ENCODE data around the gene C4orf17.
"Not testable (repeated sequence)": the region's sequence is repeated elsewhere in the genome, so short reads cannot be mapped to it uniquely, and the experiment has no call there.

The C4orf17 gene

DNA sequence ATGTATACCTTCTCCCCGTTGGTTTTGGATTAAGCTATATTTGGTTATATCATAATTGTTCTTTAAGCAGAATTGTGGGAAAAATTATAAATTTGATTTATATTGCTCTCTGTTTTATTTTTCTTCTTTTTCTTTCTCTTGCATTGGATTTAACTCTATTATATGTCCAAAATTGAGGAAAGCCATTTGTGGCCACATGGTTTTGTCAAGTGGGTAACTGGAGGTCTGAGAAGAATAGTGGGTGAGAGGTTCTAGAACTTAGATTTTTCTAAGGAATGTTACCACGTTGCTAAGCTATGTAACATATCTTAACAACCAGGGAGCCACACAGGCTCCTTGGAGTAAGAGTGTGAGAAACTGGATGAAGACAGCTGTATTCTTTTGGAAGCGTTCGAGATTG, at the start of gene C4orf17:
C4orf17 (plus strand) TSS at position 301 of the 400 bp plus-strand sequence. CDS start 2,061 bp downstream, outside the sequence.
- no peak for DNase-seq (ENCODE audit: low read depth)

DNA sequence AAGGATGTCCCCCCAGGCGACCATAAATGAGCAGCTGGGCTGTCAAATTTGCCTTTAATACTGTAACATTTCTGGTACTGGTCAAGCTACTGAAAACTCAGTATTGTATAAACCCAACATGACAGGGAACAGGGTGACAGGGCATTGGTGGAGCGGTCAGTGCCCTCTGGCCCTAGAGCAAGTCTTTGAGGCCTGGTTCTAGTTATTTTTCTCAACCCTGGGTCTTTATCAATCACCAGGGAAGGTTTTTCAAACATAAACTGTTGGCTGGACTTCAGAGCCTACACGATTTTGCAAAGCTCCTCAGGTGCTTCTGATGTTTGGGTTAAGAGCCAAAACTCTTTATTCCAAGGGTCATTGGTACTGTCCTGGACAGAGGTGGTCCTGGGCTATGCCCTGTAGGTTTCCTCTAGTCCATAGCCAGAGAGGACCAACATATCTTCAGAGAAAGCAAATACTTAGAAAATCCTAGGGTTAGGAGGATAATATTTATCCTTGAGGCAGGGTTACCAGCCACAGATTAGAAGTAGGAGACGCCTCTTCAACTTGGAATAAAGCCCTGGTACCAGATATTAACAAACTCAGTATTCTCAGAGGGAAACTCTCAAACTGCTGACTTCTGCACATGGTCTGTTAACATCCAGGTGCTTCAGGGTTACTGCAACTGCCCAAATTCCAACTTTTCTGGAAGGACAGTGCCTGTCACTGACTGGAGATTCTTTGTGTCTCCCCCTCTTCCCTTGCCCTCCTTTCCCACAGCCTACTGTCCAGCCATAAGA, 49.0 kb upstream of the C4orf17 start:
- DNase-seq (ENCODE audit: low read depth): no peak

DNA sequence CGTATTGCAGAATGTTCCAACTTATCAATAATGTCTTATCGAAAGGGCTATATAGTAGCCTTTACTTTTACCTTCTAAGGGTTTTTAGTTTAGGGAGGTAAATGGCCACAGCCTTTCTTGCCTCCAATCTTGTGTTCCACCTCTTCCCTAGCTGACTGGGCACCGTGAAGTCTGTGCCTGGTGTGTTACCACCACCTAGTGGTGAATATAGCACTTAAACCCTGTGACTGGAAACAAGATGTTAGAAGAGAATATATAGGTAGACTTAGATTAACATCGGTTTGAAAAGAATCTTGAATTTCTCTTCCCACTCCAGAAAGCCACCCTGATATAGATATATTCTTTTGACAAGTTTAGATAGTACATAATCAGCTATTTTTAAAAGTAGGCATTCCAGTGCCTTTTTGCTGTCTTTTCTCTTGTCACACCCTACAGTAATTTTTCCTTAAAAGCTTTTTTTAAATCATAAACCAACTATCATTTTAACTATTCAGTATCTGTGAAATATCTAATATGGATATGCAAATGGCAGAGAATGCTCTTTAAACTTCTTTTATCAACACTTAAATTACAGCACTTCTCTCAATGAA, 47.9 kb upstream of the C4orf17 start:
- peak; percentile 32 for DNase-seq (ENCODE audit: low read depth)

DNA sequence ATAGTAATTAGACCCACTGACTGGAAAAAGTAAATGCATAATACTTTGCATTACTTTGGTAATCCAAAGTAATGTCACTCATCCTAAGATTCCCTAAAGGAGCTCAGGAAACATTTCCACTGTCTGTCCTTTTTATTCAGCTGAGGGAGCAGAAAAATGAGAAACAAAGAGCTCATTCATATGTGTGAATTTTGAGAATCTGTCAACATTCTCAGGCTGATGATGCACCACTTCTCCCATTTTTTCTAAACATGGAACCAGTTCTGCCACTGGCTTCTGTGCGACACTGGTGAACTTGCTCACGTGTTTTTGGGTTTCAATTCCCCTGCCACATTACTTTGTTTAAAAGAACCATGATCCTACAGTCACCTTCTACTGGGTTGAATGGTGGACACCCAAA, 47.3 kb upstream of the C4orf17 start:
- DNase-seq (ENCODE audit: low read depth): no peak

DNA sequence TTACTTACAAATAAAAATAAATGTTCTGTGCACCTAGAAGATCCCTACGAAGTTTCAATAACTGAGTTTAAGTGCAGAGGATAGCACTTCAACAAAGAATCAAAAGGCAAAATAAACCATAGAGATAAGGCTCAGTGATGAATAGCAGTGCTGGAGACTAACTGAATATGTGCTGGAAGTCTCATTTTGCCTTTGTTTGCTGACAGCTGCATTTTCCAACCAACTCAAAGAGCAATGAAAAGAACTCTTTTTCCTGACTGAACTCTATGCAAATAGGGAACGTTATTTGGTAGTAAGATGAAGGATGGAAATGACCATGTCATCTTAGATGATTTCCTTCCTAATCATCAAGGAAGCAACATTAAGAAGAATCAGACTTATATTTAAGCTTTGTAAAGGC, 42.9 kb upstream of the C4orf17 start:
- no peak for DNase-seq (ENCODE audit: low read depth)

DNA sequence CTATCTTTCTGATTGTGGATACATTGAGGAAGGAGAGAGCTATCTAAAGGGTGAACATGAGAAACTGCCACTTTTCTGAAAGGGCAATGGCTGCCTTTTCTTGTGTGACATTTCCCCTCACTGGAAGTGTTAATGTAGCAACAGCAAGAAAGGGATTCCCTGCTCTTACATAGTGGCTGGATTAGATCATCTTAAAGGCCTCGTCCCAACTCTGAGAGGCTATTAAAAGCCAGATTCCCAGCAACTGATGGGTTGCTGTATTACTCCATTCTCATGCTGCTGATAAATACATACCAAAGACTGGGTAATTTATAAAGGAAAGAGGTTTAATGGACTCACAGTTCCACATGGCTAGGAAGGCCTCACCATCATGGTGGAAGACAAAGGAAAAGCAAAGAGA, 41.9 kb upstream of the C4orf17 start:
- DNase-seq (ENCODE audit: low read depth): no peak

DNA sequence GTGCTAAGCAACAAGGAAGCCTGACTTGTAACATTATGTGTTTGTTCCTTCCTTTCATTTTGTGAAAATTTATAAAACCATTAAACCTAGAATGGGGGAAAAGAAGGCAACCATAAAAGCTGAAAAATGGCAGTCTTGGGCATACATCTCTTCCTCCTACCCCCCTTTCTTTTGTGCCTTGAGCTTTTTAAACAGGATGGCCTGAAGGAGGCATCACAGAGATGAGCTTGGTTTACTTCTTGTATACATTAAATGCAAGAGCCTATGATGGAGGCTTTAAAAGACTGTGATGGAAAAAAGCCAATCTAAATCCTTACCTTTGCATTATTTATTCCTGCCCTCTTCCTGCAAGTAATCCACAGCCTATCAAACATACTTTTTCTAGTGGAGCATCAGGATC, 39.5 kb upstream of the C4orf17 start:
- no peak for DNase-seq (ENCODE audit: low read depth)

DNA sequence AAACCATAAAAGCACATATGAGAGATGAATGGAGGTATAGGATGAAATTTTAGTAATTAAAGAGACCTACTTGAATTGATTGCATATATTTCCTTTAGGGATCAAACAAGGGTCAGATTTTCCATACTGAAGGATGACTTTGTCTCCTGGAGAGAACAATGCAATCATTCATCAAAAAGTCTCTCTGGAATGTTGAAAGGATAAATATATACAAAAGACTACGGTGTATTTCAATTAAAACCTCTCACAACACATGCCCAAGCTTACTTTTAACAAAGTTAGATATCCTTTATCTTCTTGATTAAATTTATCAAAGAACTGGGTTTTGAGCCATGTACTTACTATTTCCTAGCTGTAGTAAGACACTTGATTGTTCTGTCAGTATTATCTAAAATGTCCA, 38.9 kb upstream of the C4orf17 start:
- DNase-seq (ENCODE audit: low read depth): no peak

DNA sequence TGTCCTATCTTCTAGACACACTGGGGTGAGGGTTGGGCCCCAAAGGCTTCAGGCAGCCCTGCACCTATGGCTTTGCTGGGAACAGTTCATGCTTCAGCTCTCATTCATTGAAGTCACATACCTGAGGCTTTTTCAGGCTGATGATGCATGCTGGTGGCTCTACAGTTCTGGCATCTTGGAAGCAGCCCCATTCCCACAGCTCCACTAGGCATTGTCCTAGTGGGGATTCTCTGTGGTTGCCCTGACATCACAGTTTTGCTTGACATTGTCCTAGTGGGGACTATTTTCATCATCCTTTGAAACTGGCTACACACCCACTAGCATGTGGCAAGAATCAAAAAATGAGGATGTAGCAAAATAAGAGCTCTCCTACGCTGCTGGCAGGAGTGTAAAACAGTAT, 37.7 kb upstream of the C4orf17 start:
- DNase-seq (ENCODE audit: low read depth): no peak

DNA sequence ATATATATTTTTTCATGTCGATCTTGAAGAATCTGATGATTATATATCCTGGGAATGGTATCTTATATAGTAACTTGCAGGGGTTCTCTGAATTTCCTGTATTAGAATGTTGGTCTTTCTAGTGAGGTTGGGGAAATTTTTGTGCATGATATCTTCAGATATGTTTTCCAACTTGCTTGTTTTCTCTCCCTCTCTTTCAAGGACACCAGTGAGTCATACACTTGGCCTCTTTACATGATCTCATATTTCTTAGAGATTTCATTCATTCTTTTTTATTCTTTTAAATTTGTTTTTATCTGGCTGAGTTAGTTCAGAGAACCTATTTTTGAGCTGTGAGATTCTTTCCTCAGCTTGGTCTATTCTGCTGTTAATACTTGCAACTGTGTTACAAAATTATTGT, 27.2 kb upstream of the C4orf17 start:
- DNase-seq (ENCODE audit: low read depth): no peak

DNA sequence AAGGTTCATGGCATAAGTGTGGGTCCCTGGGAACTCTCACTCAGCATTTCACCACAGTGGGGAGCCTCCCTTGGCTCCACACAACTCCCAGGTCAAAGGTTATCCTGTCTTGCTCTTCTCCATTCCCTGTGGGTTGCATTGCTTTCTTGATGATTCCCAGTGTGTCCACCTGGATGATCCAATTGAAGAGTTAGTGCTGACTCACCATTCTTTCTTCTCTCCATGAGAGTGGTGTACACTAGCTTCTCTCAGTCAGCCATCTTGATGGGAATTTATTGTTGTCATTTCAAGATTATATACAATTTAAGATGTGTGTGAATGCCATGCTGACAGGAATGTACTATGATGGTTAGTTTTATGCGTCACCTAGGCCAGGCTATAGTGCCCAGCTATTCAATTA, 25.6 kb upstream of the C4orf17 start:
- no peak for DNase-seq (ENCODE audit: low read depth)

DNA sequence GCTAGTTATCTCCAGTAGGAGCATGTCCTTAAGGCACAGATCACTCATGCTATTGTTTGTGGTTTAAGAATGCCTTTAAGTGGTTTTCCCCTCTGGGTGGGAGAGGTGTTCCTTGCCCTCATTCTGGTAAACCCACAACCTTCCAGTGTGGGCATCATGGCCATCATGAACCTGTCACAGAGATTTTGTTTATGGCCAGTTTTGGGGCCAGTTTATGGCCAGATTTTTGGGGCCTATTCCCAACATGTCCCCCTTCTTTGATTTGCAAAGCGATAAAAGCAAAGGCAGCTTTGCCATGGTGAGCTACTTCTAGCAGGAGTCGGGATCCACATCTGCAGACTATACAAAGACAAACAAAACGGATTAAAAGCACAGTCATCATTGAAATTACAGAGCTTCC, 24.2 kb upstream of the C4orf17 start:
- DNase-seq (ENCODE audit: low read depth): not testable (repeated sequence)

DNA sequence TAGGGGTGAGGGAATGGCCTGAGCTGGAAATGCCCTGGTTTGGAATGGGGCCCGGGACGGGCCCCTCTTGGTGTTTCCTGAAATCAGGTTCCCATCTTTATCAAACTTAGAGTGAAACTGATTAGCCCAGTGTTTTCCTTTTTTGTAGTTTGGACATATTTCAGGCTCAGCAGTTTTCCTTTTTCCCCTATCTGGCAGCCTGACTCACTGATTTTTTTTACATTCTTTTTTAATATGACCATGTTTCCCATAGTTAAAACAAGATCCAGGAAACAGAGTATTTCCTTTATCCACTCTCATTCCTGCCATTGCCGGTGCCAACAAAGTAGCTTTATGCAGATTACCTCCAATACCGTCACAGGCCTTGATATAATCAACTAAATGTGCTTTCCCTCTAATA, 20.5 kb upstream of the C4orf17 start:
- no peak for DNase-seq (ENCODE audit: low read depth)

DNA sequence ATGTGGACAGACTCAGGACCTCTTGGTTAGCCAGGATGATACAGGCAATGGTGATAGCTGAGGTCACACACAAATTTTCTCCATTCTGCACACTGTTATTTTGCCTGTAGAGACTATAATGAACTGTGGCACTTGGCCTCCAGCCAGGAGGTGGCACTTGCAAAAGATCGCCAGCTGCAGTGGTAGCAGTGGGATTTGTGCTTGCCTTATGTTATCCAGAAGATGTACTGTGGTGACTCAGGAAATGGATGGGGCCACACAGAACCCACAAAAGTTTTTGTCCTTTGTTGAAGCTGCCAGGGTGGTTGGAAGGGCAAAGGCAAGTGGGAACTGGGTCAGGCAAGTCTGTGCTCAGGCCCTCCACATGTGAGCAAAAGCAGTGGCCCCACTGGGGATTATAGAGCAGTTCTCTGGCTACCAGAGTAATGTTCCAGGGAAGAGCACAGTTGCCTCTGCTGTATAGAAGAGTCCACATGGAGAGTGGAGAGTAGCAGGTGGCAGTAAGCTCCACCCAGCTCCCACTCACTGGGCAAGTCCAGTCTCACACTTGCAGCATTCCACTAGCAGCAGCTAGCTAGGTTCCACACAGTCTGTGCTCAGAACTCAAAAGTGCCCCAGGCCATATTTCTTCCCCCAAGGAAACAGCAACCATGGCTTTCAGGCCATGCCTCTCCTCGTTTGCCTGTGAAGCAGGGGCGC, 5.9 kb upstream of the C4orf17 start:
- DNase-seq (ENCODE audit: low read depth): no peak

DNA sequence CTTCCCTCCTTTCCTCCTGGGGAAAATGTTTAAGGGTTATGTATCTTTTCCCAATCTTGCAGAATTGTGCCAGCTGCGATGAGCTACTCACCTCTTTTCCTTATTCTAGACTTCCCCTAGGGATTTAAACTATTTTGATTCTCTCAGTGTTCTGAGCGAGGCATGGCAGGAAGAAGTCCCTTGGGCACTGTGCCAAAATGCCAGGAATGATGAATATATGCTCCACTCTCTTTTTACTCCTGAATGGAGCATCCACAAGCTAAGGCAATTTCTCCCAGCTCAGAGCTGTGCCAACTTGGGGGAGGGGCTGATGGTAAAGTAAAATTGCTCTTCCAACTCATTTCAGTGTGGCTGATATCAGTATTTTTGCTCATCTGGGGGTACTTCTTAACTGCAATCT, 4.0 kb upstream of the C4orf17 start:
- DNase-seq (ENCODE audit: low read depth): no peak

DNA sequence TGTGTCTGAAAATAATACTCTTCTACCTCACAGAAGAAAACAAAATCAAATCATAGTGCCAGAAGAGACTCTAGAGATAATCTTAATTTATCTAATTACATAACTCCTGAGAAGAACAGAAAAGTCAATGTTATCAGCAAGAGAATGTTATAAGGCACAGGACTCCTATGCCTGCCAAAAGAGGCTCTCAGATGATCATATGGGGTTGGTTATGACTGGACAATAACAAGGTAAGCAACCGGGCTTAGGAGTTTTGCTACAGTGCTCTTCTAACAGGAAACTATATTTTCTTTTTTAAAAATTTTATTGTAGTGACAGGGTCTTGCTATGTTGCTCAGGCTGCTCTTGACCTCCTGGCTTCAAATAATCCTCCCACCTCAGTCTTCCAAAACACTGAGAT, 3.5 kb upstream of the C4orf17 start:
- no peak for DNase-seq (ENCODE audit: low read depth)

DNA sequence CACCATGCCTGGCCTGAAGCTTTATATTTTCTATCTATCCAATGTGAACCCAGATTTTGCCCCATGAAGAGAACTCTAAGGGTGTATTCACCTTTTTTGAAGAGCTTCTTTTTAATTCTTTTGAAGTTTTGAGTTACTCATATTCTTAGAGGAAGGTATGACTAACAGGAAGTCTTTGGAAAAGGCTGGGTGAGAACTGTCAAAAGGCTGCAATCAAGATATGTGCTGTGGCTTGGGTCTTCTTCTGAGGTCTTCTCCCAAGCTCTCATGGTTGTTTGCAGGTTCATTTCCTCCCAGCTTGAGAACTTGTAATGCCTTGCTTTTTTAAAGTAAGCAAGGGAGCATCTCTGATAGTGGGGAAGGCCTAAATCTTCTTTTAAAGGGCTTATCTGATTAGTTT, 3.1 kb upstream of the C4orf17 start:
- DNase-seq (ENCODE audit: low read depth): no peak

DNA sequence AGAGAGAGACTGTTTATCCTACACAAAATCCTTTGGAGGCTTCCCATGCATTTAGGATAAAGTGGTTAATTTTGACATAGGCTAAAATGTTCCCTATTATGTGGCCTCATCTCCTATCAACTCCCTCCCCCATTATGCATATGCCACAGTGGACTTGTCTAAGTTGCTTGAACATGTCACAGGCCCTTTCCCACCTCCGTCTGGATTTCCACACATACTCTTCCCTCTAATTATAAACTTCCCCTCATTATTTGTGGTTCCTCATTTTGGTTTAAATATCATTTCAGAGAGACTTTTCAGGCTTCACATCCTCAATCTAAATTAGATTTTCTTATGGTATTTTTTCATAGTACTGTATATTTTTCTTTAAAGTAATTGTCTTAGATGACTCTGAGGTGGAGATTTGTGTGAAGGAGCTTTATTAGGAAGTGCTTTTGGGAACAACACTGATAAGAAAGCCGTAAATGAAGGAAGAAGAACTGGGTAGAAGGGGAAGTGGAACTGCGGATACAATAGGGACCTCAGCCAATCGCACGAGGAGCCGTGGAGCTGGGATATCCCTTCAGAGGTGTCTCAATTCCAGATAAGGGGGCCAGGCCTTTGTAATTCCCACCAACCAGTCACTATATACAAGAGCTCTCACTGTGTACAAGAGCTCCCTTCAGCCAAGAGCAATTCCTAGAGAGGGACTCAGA, 7.9 kb downstream of the C4orf17 start:
- DNase-seq (ENCODE audit: low read depth): no peak

DNA sequence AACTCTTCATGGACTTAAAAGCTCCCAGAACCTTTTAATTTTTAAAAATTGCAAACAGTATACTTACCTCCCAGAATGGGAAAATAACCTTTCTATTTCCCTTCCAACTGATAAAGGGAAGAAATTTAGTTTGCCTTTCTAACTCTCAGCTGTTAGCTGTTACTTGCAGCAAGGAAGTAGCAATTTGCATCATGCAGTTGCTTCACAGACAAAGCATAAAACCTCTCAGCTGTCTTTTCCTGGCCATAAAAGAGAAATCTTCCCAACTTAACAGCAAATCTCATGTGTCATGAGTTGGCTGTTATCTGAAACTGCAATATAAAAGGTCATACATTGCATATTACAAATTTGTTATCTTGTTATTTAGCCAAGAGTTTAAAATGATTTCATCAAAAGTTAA, 18.4 kb downstream of the C4orf17 start:
- no peak for DNase-seq (ENCODE audit: low read depth)

DNA sequence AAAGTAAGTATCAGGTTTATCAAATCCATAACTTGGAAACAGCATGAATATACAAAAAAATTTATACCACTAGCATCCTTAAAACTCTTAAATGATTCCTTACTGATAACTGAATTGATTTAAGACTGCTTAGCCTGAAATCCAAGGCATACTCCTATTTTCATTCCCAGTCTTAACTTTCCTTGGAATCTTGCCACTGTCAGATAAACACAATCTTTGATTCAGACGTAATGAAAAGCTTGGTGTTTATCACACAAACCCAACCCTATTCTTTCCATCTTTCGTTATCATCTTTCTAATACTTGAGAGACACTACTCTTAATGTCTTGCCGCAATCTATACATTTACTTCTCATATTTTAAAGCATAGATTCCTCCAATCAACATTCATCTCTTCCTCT, 19.1 kb downstream of the C4orf17 start:
- no peak for DNase-seq (ENCODE audit: low read depth)

DNA sequence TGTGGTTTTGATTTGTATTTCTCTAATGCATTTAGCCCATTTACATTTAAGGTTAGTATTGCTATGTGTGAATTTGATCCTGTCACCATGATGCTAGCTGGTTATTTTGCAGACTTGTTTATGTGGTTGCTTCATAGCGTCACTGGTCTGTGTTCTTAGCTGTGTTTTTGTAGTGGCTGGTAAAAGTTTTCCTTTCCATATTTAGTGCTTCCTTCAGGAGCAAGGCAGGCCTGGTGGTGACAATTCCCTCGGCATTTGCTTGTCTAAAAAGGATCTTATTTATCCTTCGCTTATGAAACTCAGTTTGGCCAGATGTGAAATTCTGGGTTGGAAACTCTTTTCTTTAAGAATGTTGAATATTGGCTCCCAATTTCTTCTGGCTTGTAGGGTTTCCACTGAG, 23.9 kb downstream of the C4orf17 start:
- DNase-seq (ENCODE audit: low read depth): not testable (repeated sequence)

DNA sequence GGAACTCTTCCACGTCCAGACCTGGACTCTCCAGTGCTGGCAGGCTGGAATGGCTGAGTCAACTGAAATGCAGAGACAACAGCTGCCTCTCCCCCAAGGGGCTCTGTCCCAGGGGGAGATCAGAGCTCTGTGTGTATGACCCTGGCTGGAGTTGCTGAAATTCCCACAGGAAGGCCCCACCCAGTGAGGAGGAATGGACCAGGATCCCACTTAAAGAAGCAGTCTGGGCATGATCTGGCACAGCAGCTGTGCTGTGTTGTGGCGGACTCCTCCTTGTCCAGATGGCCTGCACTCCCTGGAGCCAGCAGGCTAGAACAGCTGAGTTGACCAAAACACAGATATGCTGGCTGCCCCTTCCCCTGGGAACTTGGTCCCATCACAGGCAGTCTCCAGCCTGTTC, 25.4 kb downstream of the C4orf17 start:
- no peak for DNase-seq (ENCODE audit: low read depth)

DNA sequence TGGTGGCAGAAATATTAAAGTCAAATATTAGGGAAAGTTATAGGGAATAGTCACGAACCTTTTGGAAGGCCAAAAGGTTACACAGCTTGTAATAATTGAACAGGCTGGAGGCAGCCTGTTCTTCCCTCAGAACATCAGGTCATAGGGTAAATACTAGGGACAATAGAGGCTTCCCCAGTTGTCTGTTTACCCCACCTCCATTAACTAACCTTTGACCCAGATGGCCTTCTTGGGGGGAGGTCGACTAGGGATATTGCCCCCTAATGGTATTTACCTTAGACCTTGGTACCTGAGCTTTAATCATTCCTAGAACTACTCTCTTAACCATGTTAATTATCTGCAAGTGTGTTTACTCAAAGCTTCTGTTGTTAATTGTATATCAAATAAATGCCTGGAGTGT, 26.0 kb downstream of the C4orf17 start:
- no peak for DNase-seq (ENCODE audit: low read depth)
